GM03348 (cell line): ENCODE results near the gene SMG1.
"Not testable (repeated sequence)": the region's sequence is repeated elsewhere in the genome, so short reads cannot be mapped to it uniquely, and the experiment has no call there.

Source experiments
- DNase-seq: peaks from one replicate; pipeline ENCODE4 v3.0.0; 2012; ENCODE audit warnings: low spot score

The SMG1 gene

DNA sequence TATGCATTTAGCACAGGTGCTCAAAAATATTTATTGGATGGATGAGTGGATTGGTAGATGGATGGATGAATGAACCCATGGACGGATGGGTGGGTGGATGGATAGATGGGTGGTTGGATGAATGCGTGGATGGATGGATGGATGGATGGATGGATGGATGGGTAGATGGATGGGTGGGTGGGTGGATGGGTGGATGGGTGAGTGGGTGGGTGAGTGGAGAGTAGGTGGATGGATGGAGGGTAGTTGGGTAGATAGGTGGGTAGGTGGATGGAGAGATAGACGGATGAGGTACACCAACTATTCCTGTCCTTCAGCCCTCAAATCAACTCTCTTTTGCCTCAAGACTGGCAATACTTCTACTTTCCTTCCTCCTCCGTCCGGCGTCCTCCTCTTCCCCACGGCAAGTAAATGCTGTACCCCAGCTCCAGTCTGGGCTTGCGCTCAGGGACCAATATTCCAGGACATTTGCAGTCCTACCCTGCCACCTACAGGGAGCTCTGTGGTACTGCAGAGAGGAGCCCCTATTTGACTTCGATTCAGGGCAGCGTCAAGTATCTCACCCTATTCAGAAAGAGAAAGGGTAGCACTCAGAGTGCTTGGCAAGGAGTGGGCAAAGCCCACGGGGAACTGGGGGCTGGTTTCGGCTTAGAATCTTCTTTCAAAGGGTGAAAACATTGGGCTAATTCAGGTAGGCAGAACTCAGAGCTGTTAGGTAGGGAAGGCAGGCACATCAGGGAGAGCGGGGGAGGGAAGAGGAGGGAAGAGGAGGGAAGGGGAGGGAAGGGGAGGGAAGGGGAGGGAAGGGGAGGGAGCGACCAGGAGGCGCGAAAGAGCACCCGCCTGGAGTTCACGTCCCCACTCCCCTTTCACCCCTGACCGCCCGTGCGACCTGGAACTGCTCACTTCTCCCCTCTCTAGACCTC is 166.3 kb downstream of the SMG1 start:
- DNase-seq, result not testable (repeated sequence)

DNA sequence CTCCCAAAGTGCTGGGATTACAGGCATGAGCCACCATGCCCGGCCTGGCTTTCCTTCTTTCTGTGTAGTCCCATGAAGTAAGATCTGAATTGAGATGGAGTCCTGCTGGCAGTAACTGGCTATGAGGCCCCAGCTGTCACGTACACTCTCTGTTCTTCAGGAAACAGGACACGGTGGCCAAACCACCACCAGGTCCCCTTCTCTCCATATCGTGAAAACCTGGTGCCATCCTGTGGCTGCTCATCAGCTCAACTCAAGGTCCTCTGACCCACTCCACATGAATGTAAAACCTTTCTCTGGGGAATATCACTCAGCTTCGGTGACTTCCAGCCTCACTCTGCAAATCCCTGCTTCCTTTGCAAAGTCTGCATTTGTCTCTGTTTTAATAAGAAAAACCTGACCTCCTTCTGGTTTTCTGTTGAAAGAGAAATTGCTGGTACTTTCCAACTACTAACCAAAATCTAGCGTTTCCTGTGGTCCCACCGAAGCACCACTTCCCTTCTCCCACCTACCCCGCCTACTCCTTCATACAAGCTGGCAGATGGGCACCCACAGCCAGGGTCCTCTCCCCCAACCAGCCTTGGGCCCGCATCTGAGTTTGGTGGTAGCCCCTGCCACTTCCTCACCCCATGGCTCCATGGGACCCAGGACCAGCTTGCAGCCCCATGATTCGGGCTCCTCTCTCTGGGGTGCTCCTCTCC is 168.1 kb downstream of the SMG1 start:
- DNase-seq, result not testable (repeated sequence)

GRCh38 chr16:18756639-18757038 is 169.6 kb downstream of the SMG1 start:
- DNase-seq, result not testable (repeated sequence)
